HG03565 (cell line): ENCODE data around the gene CCDC86.
"Not testable (repeated sequence)": the region's sequence is repeated elsewhere in the genome, so short reads cannot be mapped to it uniquely, and the experiment has no call there.

Experiments used
- ATAC-seq: cut with Tn5 transposase; IDR thresholded peaks from one replicate; pipeline ENCODE4 v1.9.1; 2021; ENCODE audit warnings: mild to moderate bottlenecking, moderate library complexity; ENCODE audit not compliant: unreplicated experiment

CCDC86 gene

GRCh38 chr11:60841797-60842667 is at the start of gene CCDC86:
Gene CCDC86 (plus strand): TSS chr11:60842113. CDS start chr11:60842125, 12 bp downstream.
- ATAC-seq = peak; percentile 51

- no peak for ATAC-seq
Observed at GRCh38 chr11:60792521-60792920, 49.4 kb upstream of the CCDC86 start.

GRCh38 chr11:60795291-60795690 is 46.6 kb upstream of the CCDC86 start:
- no peak for ATAC-seq

GRCh38 chr11:60797846-60798630 is 43.9 kb upstream of the CCDC86 start:
- ATAC-seq = no peak

GRCh38 chr11:60798631-60799030 is 43.3 kb upstream of the CCDC86 start:
- ATAC-seq = no peak

GRCh38 chr11:60801194-60801593 is 40.7 kb upstream of the CCDC86 start:
- no peak for ATAC-seq

GRCh38 chr11:60803273-60803936 is 38.5 kb upstream of the CCDC86 start:
- ATAC-seq = no peak

GRCh38 chr11:60809249-60809648 is 32.7 kb upstream of the CCDC86 start:
- no peak for ATAC-seq

- ATAC-seq = no peak
Observed at GRCh38 chr11:60809691-60810090, 32.2 kb upstream of the CCDC86 start.

- ATAC-seq = no peak
Observed at GRCh38 chr11:60810151-60810550, 31.8 kb upstream of the CCDC86 start.

GRCh38 chr11:60810569-60810968 is 31.3 kb upstream of the CCDC86 start:
- no peak for ATAC-seq

- ATAC-seq = no peak
Observed at GRCh38 chr11:60813324-60813723, 28.6 kb upstream of the CCDC86 start.

GRCh38 chr11:60814112-60814511 is 27.8 kb upstream of the CCDC86 start:
- no peak for ATAC-seq

GRCh38 chr11:60816590-60817157 is 25.2 kb upstream of the CCDC86 start:
- ATAC-seq = no peak

GRCh38 chr11:60818057-60818456 is 23.9 kb upstream of the CCDC86 start:
- no peak for ATAC-seq

GRCh38 chr11:60821827-60822599 is 19.9 kb upstream of the CCDC86 start:
- no peak for ATAC-seq

- ATAC-seq = not testable (repeated sequence)
Observed at GRCh38 chr11:60823745-60824306, 18.1 kb upstream of the CCDC86 start.

GRCh38 chr11:60825118-60825517 is 16.8 kb upstream of the CCDC86 start:
- ATAC-seq = no peak

GRCh38 chr11:60825790-60826189 is 16.1 kb upstream of the CCDC86 start:
- no peak for ATAC-seq
